ENCODE data around the gene INTS11. TPM values are rescaled to one million over a fixed set of nuclear protein-coding genes. Genes with fewer than 3 reads are reported as not detected.
A peak's percentile ranks its signal among the peaks of the same experiment; 100 is the strongest.

Gene INTS11
- total RNA-seq, 2 donors from 2014 or later: 97.3 to 178 TPM

GRCh38 chr1:1275836-1276235 lies 48.6 kb downstream of the INTS11 start:
- 84% methylated on average over 9 of the region's 9 CpGs for WGBS
- no peaks in the 10 kb centered on the region for H3K9me3 ChIP-seq
- no peaks in the 10 kb centered on the region for H3K27me3 ChIP-seq (replicated peaks; ENCODE audit: insufficient read depth)
- DNase-seq (ENCODE audit: low spot score): no peak
- H3K36me3 ChIP-seq: no peaks in the 10 kb centered on the region
- no peak overlapping the region for H3K4me3 ChIP-seq
- intact Hi-C loops (cut with DNase I): no loop called here
- H3K4me1 ChIP-seq (replicated peaks): peaks cover 16% of the 10 kb centered on the region
- TF ChIP-seq CTCF (IDR thresholded peaks at IDR 0.05) (no peak), POLR2AphosphoS5 (IDR thresholded peaks at IDR 0.05) (no peak), POLR2A (IDR thresholded peaks at IDR 0.05) (no peak)
- H3K27ac ChIP-seq: no peak overlapping the region

GRCh38 chr1:1274931-1275431 lies 49.5 kb downstream of the INTS11 start:
- 91% methylated on average over 14 of the region's 15 CpGs for WGBS
- H3K4me3 ChIP-seq: no peak overlapping the region
- H3K27me3 ChIP-seq (replicated peaks; ENCODE audit: insufficient read depth): no peaks in the 10 kb centered on the region
- intact Hi-C loops (cut with DNase I): no loop called here
- H3K4me1 ChIP-seq (replicated peaks): peaks cover 22% of the 10 kb centered on the region
- DNase-seq (ENCODE audit: low spot score): no peak
- H3K27ac ChIP-seq: no peak overlapping the region
- H3K9me3 ChIP-seq: no peaks in the 10 kb centered on the region
- no peak for TF ChIP-seq POLR2A (IDR thresholded peaks at IDR 0.05)
- TF ChIP-seq CTCF (IDR thresholded peaks at IDR 0.05): no peak
- TF ChIP-seq POLR2AphosphoS5 (IDR thresholded peaks at IDR 0.05): no peak
- H3K36me3 ChIP-seq: no peaks in the 10 kb centered on the region

GRCh38 chr1:1274299-1274930 lies 50.0 kb downstream of the INTS11 start:
- Histone ChIP-seq H3K36me3 (no peaks in the 10 kb centered on the region), H3K27ac (peak overlapping the region; percentile 71 to 75), H3K9me3 (no peaks in the 10 kb centered on the region), H3K4me1 (replicated peaks) (peaks cover 22% of the 10 kb centered on the region), H3K4me3 (peak overlapping the region; percentile 91 to 99), H3K27me3 (replicated peaks; ENCODE audit: insufficient read depth) (no peaks in the 10 kb centered on the region)
- intact Hi-C loops (cut with DNase I): no loop called here
- no peak for DNase-seq (ENCODE audit: low spot score)
- 34% methylated on average over 21 of the region's 31 CpGs for WGBS
- TF ChIP-seq CTCF (IDR thresholded peaks at IDR 0.05) (no peak), POLR2A (IDR thresholded peaks at IDR 0.05) (no peak)

GRCh38 chr1:1273512-1274298 lies 50.8 kb downstream of the INTS11 start, which contains the start of gene UBE2J2:
Gene UBE2J2, minus strand, starts transcription at chr1:1273854. Its CDS starts 5,862 bp downstream, at chr1:1267992.
- WGBS: under 1% methylated on average over 50 of the region's 105 CpGs
- H3K27ac ChIP-seq: peak within 1 kb of the TSS; percentile 71 to 75
- intact Hi-C loops (cut with DNase I): no loop called here
- peaks cover 22% of the 10 kb centered on the region for H3K4me1 ChIP-seq (replicated peaks)
- TF ChIP-seq POLR2AphosphoS5 (IDR thresholded peaks at IDR 0.05) (peak; percentile 85), CTCF (IDR thresholded peaks at IDR 0.05) (peak in 1 of 4 experiments; percentile 3), POLR2A (IDR thresholded peaks at IDR 0.05) (peak; percentile 44)
- no peaks in the 10 kb centered on the region for H3K9me3 ChIP-seq
- no peaks in the 10 kb centered on the region for H3K36me3 ChIP-seq
- peak; percentile 91 for DNase-seq (ENCODE audit: low spot score)
- no peaks in the 10 kb centered on the region for H3K27me3 ChIP-seq (replicated peaks; ENCODE audit: insufficient read depth)
- H3K4me3 ChIP-seq: peak within 1 kb of the TSS; percentile 91 to 99

Measured in prostate gland (tissue), 2 donors.